Uterus (tissue), 2 donors: ENCODE data around the gene HOXD12.

Experiments used
- CTCF ChIP-seq, 4 experiments: fragments of 200-600 bp in 2 of 4; fragments of 450-650 bp in 2 of 4; sonication (generic) in 2 of 4; IDR thresholded peaks; one replicate each; pipeline ENCODE4 v1.5.1; 2016 to 2019; ENCODE audit warnings: antibody characterized with exemption in 4 of 4, mild to moderate bottlenecking in 2 of 4, moderate library complexity in 1 of 4
- POLR2A ChIP-seq, 2 donors: fragments of 450-650 bp; IDR thresholded peaks; one replicate each; pipeline ENCODE4 v1.6.1; 2016; ENCODE audit warnings: antibody characterized with exemption in 2 of 2, mild to moderate bottlenecking in 1 of 2, moderate library complexity in 1 of 2

GRCh38 chr2:176092270-176093144, 7.1 kb upstream of the HOXD12 start, which contains the start of gene HOXD13:
- TF ChIP-seq CTCF (IDR thresholded peaks at IDR 0.05) (no peak), POLR2A (IDR thresholded peaks at IDR 0.05) (no peak)
